CD14-positive monocyte (primary cell): Measurements from ENCODE around the gene KLLN. TPM values are rescaled to one million over a fixed set of nuclear protein-coding genes. Genes with fewer than 3 reads are reported as not detected.
A peak's percentile ranks its signal among the peaks of the same experiment; 100 is the strongest.

Experiments used
- DNase-seq, 3 donors: peaks; one replicate each; pipeline ENCODE4 v3.0.0-alpha.2; 2011 to 2022
- H2AFZ ChIP-seq: 2 replicates; pipeline ENCODE4 v1.6.0; 2012; ENCODE audit warnings: mild to moderate bottlenecking, low read depth, low read length, inconsistent platforms; ENCODE audit not compliant: insufficient read depth, poor library complexity, severe bottlenecking
- H3K27ac ChIP-seq, 2 donors: 1 replicate in 1 of 2; 2 replicates in 1 of 2; pipeline ENCODE4 v1.5.1; 2012 to 2013; ENCODE audit warnings: low read length in 2 of 2, control low read depth in 1 of 2, inconsistent platforms in 1 of 2, low read depth in 1 of 2, mild to moderate bottlenecking in 1 of 2
- H3K27me3 ChIP-seq, 2 donors: one replicate each; pipeline versions ENCODE4 v1.6.0 to v1.6.1; 2011 to 2013; ENCODE audit warnings: low read length in 2 of 2; ENCODE audit not compliant: control insufficient read depth in 2 of 2, insufficient read depth in 2 of 2
- H3K36me3 ChIP-seq, 2 donors: replicated peaks in 1 of 2; 1 replicate in 1 of 2; 2 replicates in 1 of 2; pipeline versions ENCODE4 v1.5.1 to v1.6.1; 2012 to 2013; ENCODE audit warnings: low read length in 2 of 2, control low read depth in 1 of 2, inconsistent platforms in 1 of 2, mild to moderate bottlenecking in 1 of 2; ENCODE audit not compliant: insufficient read depth in 2 of 2, control insufficient read depth in 1 of 2
- H3K4me1 ChIP-seq, 2 donors: 1 replicate in 1 of 2; 2 replicates in 1 of 2; pipeline versions ENCODE4 v1.5.1 to v1.6.1; 2012 to 2013; ENCODE audit warnings: low read length in 2 of 2, control low read depth in 1 of 2, inconsistent platforms in 1 of 2, mild to moderate bottlenecking in 1 of 2, moderate library complexity in 1 of 2; ENCODE audit not compliant: insufficient read depth in 2 of 2, control insufficient read depth in 1 of 2
- H3K4me2 ChIP-seq: replicated peaks from 2 replicates; pipeline ENCODE3; 2012; ENCODE audit warnings: low read length, moderate library complexity, mild to moderate bottlenecking; ENCODE audit not compliant: poor library complexity, severe bottlenecking; ENCODE audit errors: extremely low read depth
- H3K4me3 ChIP-seq, 3 experiments: fragments of 200-600 bp in 1 of 3; sonication (generic) in 1 of 3; replicated peaks in 1 of 3; 1 replicate in 2 of 3; 2 replicates in 1 of 3; pipeline ENCODE4 v1.5.1; 2011 to 2013; ENCODE audit warnings: low read length in 3 of 3, mild to moderate bottlenecking in 3 of 3, control low read depth in 2 of 3, low read depth in 2 of 3, inconsistent platforms in 1 of 3, moderate library complexity in 1 of 3
- H3K79me2 ChIP-seq: 2 replicates; pipeline ENCODE4 v1.6.0; 2012; ENCODE audit warnings: mild to moderate bottlenecking, control low read depth, inconsistent platforms, low read length, moderate library complexity; ENCODE audit not compliant: insufficient read depth
- H3K9ac ChIP-seq: 2 replicates; pipeline ENCODE4 v1.6.0; 2017; ENCODE audit warnings: low read length, mild to moderate bottlenecking; ENCODE audit not compliant: insufficient read depth, poor library complexity, severe bottlenecking
- H3K9me3 ChIP-seq, 2 donors: replicated peaks in 1 of 2; 1 replicate in 1 of 2; 2 replicates in 1 of 2; pipeline versions ENCODE4 v1.5.1 to v1.6.1; 2012 to 2013; ENCODE audit warnings: low read length in 2 of 2, control low read depth in 1 of 2; ENCODE audit not compliant: control insufficient read depth in 1 of 2, insufficient read depth in 1 of 2
- H4K20me1 ChIP-seq: 2 replicates; pipeline ENCODE4 v1.6.0; 2012; ENCODE audit warnings: mild to moderate bottlenecking, low read length, control low read depth, moderate library complexity; ENCODE audit not compliant: insufficient read depth
- H3K27ac Mint-ChIP-seq, 7 donors: one replicate each; pipeline ENCODE4 v1.8.0; 2020; ENCODE audit warnings: mild to moderate bottlenecking in 7 of 7, mixed read lengths in 7 of 7, moderate library complexity in 6 of 7, inconsistent platforms in 2 of 7
- H3K27me3 Mint-ChIP-seq, 3 donors: one replicate each; pipeline ENCODE4 v1.8.0; 2021 to 2022; ENCODE audit warnings: low read depth in 3 of 3, mild to moderate bottlenecking in 3 of 3, mixed read lengths in 3 of 3, moderate library complexity in 3 of 3, inconsistent platforms in 1 of 3
- H3K36me3 Mint-ChIP-seq, 2 donors: one replicate each; pipeline ENCODE4 v1.8.0; 2020; ENCODE audit warnings: mixed read lengths in 2 of 2, inconsistent platforms in 1 of 2, mild to moderate bottlenecking in 1 of 2
- H3K4me1 Mint-ChIP-seq: one replicate; pipeline ENCODE4 v1.8.0; 2020; ENCODE audit warnings: mild to moderate bottlenecking, mixed read lengths
- H3K4me3 Mint-ChIP-seq, 2 donors: one replicate each; pipeline ENCODE4 v1.8.0; 2020; ENCODE audit warnings: mild to moderate bottlenecking in 2 of 2, mixed read lengths in 2 of 2, moderate library complexity in 1 of 2
- H3K9me3 Mint-ChIP-seq, 7 donors: one replicate each; pipeline ENCODE4 v1.8.0; 2020 to 2022; ENCODE audit warnings: mixed read lengths in 7 of 7, mild to moderate bottlenecking in 6 of 7, moderate library complexity in 6 of 7, inconsistent platforms in 2 of 7
- WGBS: methylation state at CpG from one replicate; pipeline ENCODE4 v1.1.5; 2013; ENCODE audit warnings: missing lambda C conversion rate; ENCODE audit not compliant: insufficient coverage; 5-methylcytosine and 5-hydroxymethylcytosine counted together
- intact Hi-C, 2 donors: fragments of 100-400 bp; cut with micrococcal nuclease; formaldehyde crosslinking; loops; one replicate each; pipeline versions ENCODE4 v1.15.0 to v1.15.1; 2023
- polyA plus RNA-seq, 3 donors: library from polyadenylated mRNA; depleted of rRNA in 1 of 3; unstranded in 2 of 3; stranded (reverse) in 1 of 3; fragments of 300-500 nt in 2 of 3; fragments of >200 nt in 1 of 3; fragmentation: Illumina TruSeq in 2 of 3; gene quantifications; 1 replicate in 2 of 3; 2 replicates in 1 of 3; pipeline ENCODE4 v1.2.3, GENCODE V29; 2012 to 2021
- TF ChIP-seq, protein P1 (sequence below): fragments of 200-600 bp; IDR thresholded peaks from one replicate; pipeline ENCODE4 v1.8.0; 2022; ENCODE audit warnings: antibody characterized with exemption, mild to moderate bottlenecking

Gene KLLN
- polyA plus RNA-seq, 3 donors, result 0.11 to 0.23 (median 0.12) TPM

DNA sequence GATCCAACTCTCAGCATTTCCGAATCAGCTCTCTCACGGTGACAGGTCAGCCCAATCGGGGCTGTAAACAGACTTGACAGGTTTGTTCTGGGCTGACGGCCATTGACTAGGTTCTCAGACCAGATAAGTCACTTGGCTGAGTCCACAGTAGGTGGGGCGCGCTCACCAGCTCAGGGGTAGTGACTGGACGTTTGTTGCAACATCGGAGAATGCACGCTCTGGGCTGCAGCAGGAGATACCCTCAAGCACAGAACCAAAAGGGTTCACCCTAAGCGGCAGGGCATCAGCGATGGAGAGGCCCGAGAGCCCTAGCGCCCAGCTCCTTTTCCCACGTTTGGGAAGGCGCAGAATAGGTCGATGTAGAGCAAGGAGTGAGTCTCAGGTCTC, 1.8 kb downstream of the KLLN start:
- Histone ChIP-seq H3K27ac (peak overlapping the region; percentile 89 to 93), H3K79me2 (peaks cover 34% of the 10 kb centered on the region), H3K9ac (peak overlapping the region; percentile 83), H3K36me3 (no peaks in the 10 kb centered on the region), H2AFZ (peak overlapping the region; percentile 93), H3K4me1 (peaks cover 16 to 39% of the 10 kb centered on the region in 2 donors), H3K9me3 (no peaks in the 10 kb centered on the region), H3K4me2 (peak overlapping the region; percentile 97), H3K27me3 (no peaks in the 10 kb centered on the region), H3K4me3 (peak overlapping the region; percentile 81 to 97 (median 86)), H4K20me1 (peaks cover 26% of the 10 kb centered on the region)
- TF ChIP-seq, protein P1, sequence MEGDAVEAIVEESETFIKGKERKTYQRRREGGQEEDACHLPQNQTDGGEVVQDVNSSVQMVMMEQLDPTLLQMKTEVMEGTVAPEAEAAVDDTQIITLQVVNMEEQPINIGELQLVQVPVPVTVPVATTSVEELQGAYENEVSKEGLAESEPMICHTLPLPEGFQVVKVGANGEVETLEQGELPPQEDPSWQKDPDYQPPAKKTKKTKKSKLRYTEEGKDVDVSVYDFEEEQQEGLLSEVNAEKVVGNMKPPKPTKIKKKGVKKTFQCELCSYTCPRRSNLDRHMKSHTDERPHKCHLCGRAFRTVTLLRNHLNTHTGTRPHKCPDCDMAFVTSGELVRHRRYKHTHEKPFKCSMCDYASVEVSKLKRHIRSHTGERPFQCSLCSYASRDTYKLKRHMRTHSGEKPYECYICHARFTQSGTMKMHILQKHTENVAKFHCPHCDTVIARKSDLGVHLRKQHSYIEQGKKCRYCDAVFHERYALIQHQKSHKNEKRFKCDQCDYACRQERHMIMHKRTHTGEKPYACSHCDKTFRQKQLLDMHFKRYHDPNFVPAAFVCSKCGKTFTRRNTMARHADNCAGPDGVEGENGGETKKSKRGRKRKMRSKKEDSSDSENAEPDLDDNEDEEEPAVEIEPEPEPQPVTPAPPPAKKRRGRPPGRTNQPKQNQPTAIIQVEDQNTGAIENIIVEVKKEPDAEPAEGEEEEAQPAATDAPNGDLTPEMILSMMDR, result peak; percentile 26
- intact Hi-C loops, result loop anchor here (5.0 to 10.0 kb wide), 5 partner anchors 256 to 693 kb away; no protein-coding TSS in a partner anchor
- no peaks in the 10 kb centered on the region for H3K27me3 Mint-ChIP-seq
- H3K4me3 Mint-ChIP-seq, result peak overlapping the region; percentile 98 to 99
- peaks cover 0 to 2% (median 0%) of the 10 kb centered on the region in 7 donors for H3K9me3 Mint-ChIP-seq
- peaks cover 25% of the 10 kb centered on the region for H3K4me1 Mint-ChIP-seq
- WGBS, result 1% methylated on average over 14 of the region's 16 CpGs
- H3K27ac Mint-ChIP-seq, result peak overlapping the region; percentile 92 to 98 (median 97)
- DNase-seq, result peak; percentile 79 to 96 (median 84)
- H3K36me3 Mint-ChIP-seq, result peaks cover 3 to 4% of the 10 kb centered on the region in 2 donors

DNA sequence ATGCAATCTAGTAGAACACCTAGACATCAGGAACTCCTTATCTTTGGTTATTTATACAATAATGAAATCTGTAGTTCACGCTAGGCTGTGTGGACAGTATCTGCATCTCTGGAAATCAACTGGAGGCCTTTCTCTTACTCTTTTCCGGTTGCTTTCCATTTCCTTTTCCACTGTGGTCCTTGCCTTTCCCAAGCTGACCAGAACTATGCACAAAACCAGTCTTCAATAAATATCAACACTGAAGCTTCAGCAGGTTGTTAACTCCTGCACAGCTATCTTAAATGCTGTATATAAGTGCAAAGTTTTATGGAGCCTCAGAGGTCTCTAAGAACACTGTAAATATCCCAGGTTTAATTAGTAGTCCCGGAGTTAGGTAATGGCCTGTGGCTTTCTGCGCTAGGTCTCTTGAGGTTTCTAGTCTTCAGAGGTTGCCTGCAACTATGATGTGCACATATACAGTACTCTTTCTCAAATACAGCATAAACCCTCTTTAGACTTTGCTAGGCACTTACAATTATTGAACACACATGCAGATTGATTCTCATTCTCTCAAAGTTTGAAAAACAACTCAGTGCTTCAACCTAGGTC, 2.4 kb downstream of the KLLN start:
- Histone ChIP-seq H4K20me1 (peaks cover 19% of the 10 kb centered on the region), H3K4me2 (peak overlapping the region; percentile 97), H3K4me1 (peaks cover 16 to 39% of the 10 kb centered on the region in 2 donors), H3K36me3 (no peaks in the 10 kb centered on the region), H3K9me3 (no peaks in the 10 kb centered on the region), H3K27me3 (no peaks in the 10 kb centered on the region), H2AFZ (peak overlapping the region; percentile 93), H3K79me2 (peaks cover 28% of the 10 kb centered on the region), H3K27ac (peak overlapping the region; percentile 89 to 93), H3K9ac (peak overlapping the region; percentile 83), H3K4me3 (peak overlapping the region; percentile 81 to 97 (median 86))
- Mint-ChIP-seq H3K9me3 (peaks cover 0 to 5% (median 0%) of the 10 kb centered on the region in 7 donors), H3K4me1 (peaks cover 25% of the 10 kb centered on the region), H3K4me3 (peak overlapping the region; percentile 98 to 99), H3K36me3 (peaks cover 3% of the 10 kb centered on the region in 2 donors), H3K27ac (peak overlapping the region; percentile 92 to 98 (median 97)), H3K27me3 (no peaks in the 10 kb centered on the region)
- whole genome bisulfite sequencing, result no CpG with 5 or more reads among the region's 4 CpGs
- TF ChIP-seq, protein P1, result no peak
- DNase-seq, result no peak
- intact Hi-C loops, result loop anchor here (5.0 to 10.0 kb wide), 5 partner anchors 256 to 694 kb away; no protein-coding TSS in a partner anchor
